Fibroblast of skin of right biceps (primary cell): ENCODE data around the gene GNG10.
"Not testable (repeated sequence)": the region's sequence is repeated elsewhere in the genome, so short reads cannot be mapped to it uniquely, and the experiment has no call there.

Experiments
- DNase-seq: peaks from one replicate; pipeline ENCODE4 v3.0.0-alpha.2; 2013

The GNG10 gene

GRCh38 chr9:111661150-111661801 is at the start of gene GNG10:
Gene GNG10, plus strand, starts transcription at chr9:111661605. Its CDS starts 30 bp downstream, at chr9:111661635.
- DNase-seq, result peak; percentile 66

- DNase-seq, result no peak
These were observed 47.9 kb upstream of the GNG10 start for GRCh38 chr9:111613436-111614040.

GRCh38 chr9:111615928-111616327 is 45.5 kb upstream of the GNG10 start:
- no peak for DNase-seq

- not testable (repeated sequence) for DNase-seq
These were observed 44.1 kb upstream of the GNG10 start for GRCh38 chr9:111617349-111617748.

GRCh38 chr9:111621895-111622480 is 39.4 kb upstream of the GNG10 start:
- peak; percentile 38 for DNase-seq

- peak; percentile 73 for DNase-seq
These were observed 38.8 kb upstream of the GNG10 start for GRCh38 chr9:111622626-111623025.

GRCh38 chr9:111627260-111627963 is 34.0 kb upstream of the GNG10 start:
- DNase-seq, result no peak

- no peak for DNase-seq
These were observed 33.0 kb upstream of the GNG10 start for GRCh38 chr9:111628411-111628810.

- no peak for DNase-seq
These were observed 31.0 kb upstream of the GNG10 start for GRCh38 chr9:111630182-111630963.

- no peak for DNase-seq
These were observed 30.5 kb upstream of the GNG10 start for GRCh38 chr9:111630964-111631213.

GRCh38 chr9:111631214-111631971 is 30.0 kb upstream of the GNG10 start, which contains the start of gene DNAJC25:
Gene DNAJC25, plus strand, starts transcription at chr9:111631334. Its CDS starts 74 bp downstream, at chr9:111631408.
- DNase-seq, result peak; percentile 99

- DNase-seq, result no peak
These were observed 29.3 kb upstream of the GNG10 start for GRCh38 chr9:111632060-111632459.

- DNase-seq, result no peak
These were observed 28.6 kb upstream of the GNG10 start for GRCh38 chr9:111632695-111633388.

- DNase-seq, result no peak
These were observed 28.0 kb upstream of the GNG10 start for GRCh38 chr9:111633389-111633736.

GRCh38 chr9:111634860-111635259 is 26.5 kb upstream of the GNG10 start:
- DNase-seq, result no peak

GRCh38 chr9:111637421-111637950 is 23.9 kb upstream of the GNG10 start:
- DNase-seq, result no peak

GRCh38 chr9:111644195-111644772 is 17.1 kb upstream of the GNG10 start:
- no peak for DNase-seq

- DNase-seq, result no peak
These were observed 15.6 kb upstream of the GNG10 start for GRCh38 chr9:111645806-111646205.

- no peak for DNase-seq
These were observed 15.0 kb upstream of the GNG10 start for GRCh38 chr9:111646417-111646816.

- peak; percentile 5 for DNase-seq
These were observed 13.3 kb upstream of the GNG10 start for GRCh38 chr9:111648066-111648465.

- DNase-seq, result no peak
These were observed 12.4 kb upstream of the GNG10 start for GRCh38 chr9:111649016-111649415.
